Neural progenitor cell (in vitro differentiated cells): ENCODE data around the gene KIAA0753. TPM values are rescaled to one million over a fixed set of nuclear protein-coding genes. Genes with fewer than 3 reads are reported as not detected.
A peak's percentile ranks its signal among the peaks of the same experiment; 100 is the strongest.

Experiments used
- DNase-seq: peaks from one replicate; pipeline ENCODE4 v3.0.0-alpha.2; 2016; ENCODE audit warnings: low spot score
- H2AFZ ChIP-seq: fragments of 200-600 bp; sonication (generic); replicated peaks from 2 replicates; pipeline ENCODE4 v1.6.1; 2016; ENCODE audit warnings: antibody characterized with exemption
- H3F3A ChIP-seq: fragments of 200-600 bp; sonication (generic); 2 replicates; pipeline ENCODE4 v1.6.1; 2016; ENCODE audit warnings: antibody characterized with exemption, low read depth
- H3K27ac ChIP-seq: fragments of 200-600 bp; sonication (generic); 2 replicates; pipeline ENCODE4 v1.5.1; 2016; ENCODE audit warnings: mild to moderate bottlenecking
- H3K27me3 ChIP-seq: fragments of 200-600 bp; sonication (generic); 2 replicates; pipeline ENCODE4 v1.6.1; 2016; ENCODE audit warnings: mild to moderate bottlenecking, moderate library complexity
- H3K36me3 ChIP-seq: fragments of 200-600 bp; sonication (generic); 2 replicates; pipeline ENCODE4 v1.5.1; 2016
- H3K4me1 ChIP-seq: fragments of 200-600 bp; sonication (generic); 2 replicates; pipeline ENCODE4 v1.6.1; 2016; ENCODE audit warnings: mixed run types
- H3K4me2 ChIP-seq: fragments of 200-600 bp; sonication (generic); 2 replicates; pipeline ENCODE4 v1.6.1; 2016
- H3K4me3 ChIP-seq: fragments of 200-600 bp; sonication (generic); 2 replicates; pipeline ENCODE4 v1.5.1; 2016
- H3K79me2 ChIP-seq: fragments of 200-600 bp; sonication (generic); 2 replicates; pipeline ENCODE4 v1.6.1; 2016; ENCODE audit warnings: low read depth
- H3K9ac ChIP-seq: fragments of 200-600 bp; sonication (generic); 2 replicates; pipeline ENCODE4 v1.6.1; 2016
- H3K9me3 ChIP-seq: fragments of 200-600 bp; sonication (generic); 2 replicates; pipeline ENCODE4 v1.5.1; 2016; ENCODE audit warnings: low read depth
- H4K20me1 ChIP-seq: fragments of 200-600 bp; sonication (generic); 2 replicates; pipeline ENCODE4 v1.6.1; 2016; ENCODE audit warnings: low read depth
- H3K27ac Mint-ChIP-seq: 3 replicates; pipeline ENCODE4 v1.8.0; 2021; ENCODE audit warnings: mixed read lengths
- H3K27me3 Mint-ChIP-seq: 2 replicates; pipeline ENCODE4 v1.8.0; 2022; ENCODE audit warnings: low read depth, mild to moderate bottlenecking, inconsistent platforms, moderate library complexity, mixed read lengths; ENCODE audit not compliant: insufficient read depth
- H3K36me3 Mint-ChIP-seq: 3 replicates; pipeline ENCODE4 v1.8.0; 2021; ENCODE audit warnings: mixed read lengths
- H3K4me1 Mint-ChIP-seq: 3 replicates; pipeline ENCODE4 v1.8.0; 2021; ENCODE audit warnings: mixed read lengths
- H3K4me3 Mint-ChIP-seq: 3 replicates; pipeline ENCODE4 v1.8.0; 2021; ENCODE audit warnings: mild to moderate bottlenecking, moderate library complexity, mixed read lengths
- H3K9me3 Mint-ChIP-seq: 3 replicates; pipeline ENCODE4 v1.8.0; 2020; ENCODE audit warnings: mixed read lengths
- EZH2 ChIP-seq: fragments of 200-600 bp; sonication (generic); IDR thresholded peaks from 2 replicates; pipeline ENCODE4 v1.6.1; 2017; ENCODE audit warnings: antibody characterized with exemption, mild to moderate bottlenecking, moderate library complexity
- EZH2phosphoT487 ChIP-seq: fragments of 200-600 bp; sonication (generic); IDR thresholded peaks from 2 replicates; pipeline ENCODE4 v1.6.1; 2017; ENCODE audit warnings: antibody characterized with exemption
- total RNA-seq: library from RNA; depleted of rRNA; stranded (reverse); fragments of >200 nt; gene quantifications from 2 replicates; pipeline ENCODE4 v1.2.3, GENCODE V29; 2015; ENCODE audit warnings: low replicate concordance
- TF ChIP-seq, protein P1 (sequence below): fragments of 200-600 bp; sonication (generic); IDR thresholded peaks from 2 replicates; pipeline ENCODE4 v1.5.1; 2017; ENCODE audit warnings: antibody characterized with exemption, mild to moderate bottlenecking

KIAA0753 gene
- total RNA-seq, 1 donor from 2014 or later, result 24.1 TPM

- Histone ChIP-seq H3K9ac (no peak overlapping the region), H4K20me1 (no peaks in the 10 kb centered on the region), H3K36me3 (no peaks in the 10 kb centered on the region), H3K4me3 (no peak overlapping the region), H3K9me3 (no peaks in the 10 kb centered on the region), H3K27me3 (no peaks in the 10 kb centered on the region), H3K27ac (no peak overlapping the region), H3F3A (peaks cover 43% of the 10 kb centered on the region), H3K4me2 (no peak overlapping the region), H2AFZ (no peak overlapping the region), H3K4me1 (peaks cover 36% of the 10 kb centered on the region), H3K79me2 (no peaks in the 10 kb centered on the region)
- H3K27me3 Mint-ChIP-seq, result peaks cover 5% of the 10 kb centered on the region
- H3K4me1 Mint-ChIP-seq, result peaks cover 40% of the 10 kb centered on the region
- no peaks in the 10 kb centered on the region for H3K9me3 Mint-ChIP-seq
- DNase-seq, result peak; percentile 51
- no peak overlapping the region for H3K27ac Mint-ChIP-seq
- H3K4me3 Mint-ChIP-seq, result no peak overlapping the region
- no peak for TF ChIP-seq EZH2phosphoT487
- TF ChIP-seq, protein P1, sequence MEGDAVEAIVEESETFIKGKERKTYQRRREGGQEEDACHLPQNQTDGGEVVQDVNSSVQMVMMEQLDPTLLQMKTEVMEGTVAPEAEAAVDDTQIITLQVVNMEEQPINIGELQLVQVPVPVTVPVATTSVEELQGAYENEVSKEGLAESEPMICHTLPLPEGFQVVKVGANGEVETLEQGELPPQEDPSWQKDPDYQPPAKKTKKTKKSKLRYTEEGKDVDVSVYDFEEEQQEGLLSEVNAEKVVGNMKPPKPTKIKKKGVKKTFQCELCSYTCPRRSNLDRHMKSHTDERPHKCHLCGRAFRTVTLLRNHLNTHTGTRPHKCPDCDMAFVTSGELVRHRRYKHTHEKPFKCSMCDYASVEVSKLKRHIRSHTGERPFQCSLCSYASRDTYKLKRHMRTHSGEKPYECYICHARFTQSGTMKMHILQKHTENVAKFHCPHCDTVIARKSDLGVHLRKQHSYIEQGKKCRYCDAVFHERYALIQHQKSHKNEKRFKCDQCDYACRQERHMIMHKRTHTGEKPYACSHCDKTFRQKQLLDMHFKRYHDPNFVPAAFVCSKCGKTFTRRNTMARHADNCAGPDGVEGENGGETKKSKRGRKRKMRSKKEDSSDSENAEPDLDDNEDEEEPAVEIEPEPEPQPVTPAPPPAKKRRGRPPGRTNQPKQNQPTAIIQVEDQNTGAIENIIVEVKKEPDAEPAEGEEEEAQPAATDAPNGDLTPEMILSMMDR, result no peak
- TF ChIP-seq EZH2, result no peak
- H3K36me3 Mint-ChIP-seq, result peaks cover 6% of the 10 kb centered on the region
These were observed 72.9 kb downstream of the KIAA0753 start for GRCh38 chr17:6567528-6568183.

DNA sequence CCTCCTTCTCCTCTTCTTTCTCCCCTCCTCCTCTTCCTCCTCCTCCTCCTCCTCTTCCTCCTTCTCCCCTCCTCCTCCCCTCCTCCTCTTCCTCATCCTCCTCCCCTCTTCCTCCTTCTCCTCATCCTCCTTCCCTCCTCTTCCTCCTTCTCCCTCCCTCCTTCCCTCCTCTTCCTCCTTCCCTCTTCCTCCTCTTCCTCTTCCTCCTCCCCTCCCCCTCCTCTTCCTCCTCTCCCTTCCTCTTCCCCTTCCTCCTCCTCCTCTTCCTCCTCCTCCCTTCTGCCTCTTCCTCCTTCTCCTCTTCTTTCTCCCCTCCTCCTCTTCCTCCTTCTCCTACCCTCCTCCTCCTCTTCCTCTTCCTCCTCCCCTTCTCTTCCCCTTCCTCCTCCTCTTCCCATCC, 79.1 kb downstream of the KIAA0753 start:
- H3K27me3 Mint-ChIP-seq, result peaks cover 23% of the 10 kb centered on the region
- no peak overlapping the region for H3K27ac Mint-ChIP-seq
- no peaks in the 10 kb centered on the region for H3K9me3 ChIP-seq
- no peak overlapping the region for H3K27ac ChIP-seq
- no peaks in the 10 kb centered on the region for H3K79me2 ChIP-seq
- TF ChIP-seq EZH2 (no peak), EZH2phosphoT487 (no peak)
- TF ChIP-seq, protein P1, result no peak
- no peaks in the 10 kb centered on the region for H4K20me1 ChIP-seq
- no peak overlapping the region for H3K4me2 ChIP-seq
- no peak overlapping the region for H3K4me3 Mint-ChIP-seq
- peaks cover 25% of the 10 kb centered on the region for H3K27me3 ChIP-seq
- no peaks in the 10 kb centered on the region for H3F3A ChIP-seq
- peaks cover 13% of the 10 kb centered on the region for H3K4me1 Mint-ChIP-seq
- peaks cover 4% of the 10 kb centered on the region for H3K4me1 ChIP-seq
- H2AFZ ChIP-seq, result no peak overlapping the region
- H3K9me3 Mint-ChIP-seq, result no peaks in the 10 kb centered on the region
- H3K9ac ChIP-seq, result no peak overlapping the region
- H3K36me3 Mint-ChIP-seq, result peaks cover 3% of the 10 kb centered on the region
- DNase-seq, result no peak
- no peak overlapping the region for H3K4me3 ChIP-seq
- H3K36me3 ChIP-seq, result no peaks in the 10 kb centered on the region

GRCh38 chr17:6560496-6560895, 80.0 kb downstream of the KIAA0753 start:
- Mint-ChIP-seq H3K4me3 (no peak overlapping the region), H3K4me1 (peaks cover 13% of the 10 kb centered on the region), H3K9me3 (no peaks in the 10 kb centered on the region), H3K27ac (no peak overlapping the region), H3K27me3 (peaks cover 24% of the 10 kb centered on the region), H3K36me3 (peaks cover 3% of the 10 kb centered on the region)
- no peak overlapping the region for H3K9ac ChIP-seq
- no peak overlapping the region for H3K4me3 ChIP-seq
- H4K20me1 ChIP-seq, result no peaks in the 10 kb centered on the region
- peaks cover 5% of the 10 kb centered on the region for H3K4me1 ChIP-seq
- no peaks in the 10 kb centered on the region for H3K36me3 ChIP-seq
- peaks cover 2% of the 10 kb centered on the region for H3F3A ChIP-seq
- no peak overlapping the region for H2AFZ ChIP-seq
- no peak overlapping the region for H3K4me2 ChIP-seq
- no peak for TF ChIP-seq EZH2
- TF ChIP-seq, protein P1, result no peak
- TF ChIP-seq EZH2phosphoT487, result no peak
- H3K9me3 ChIP-seq, result no peaks in the 10 kb centered on the region
- no peak overlapping the region for H3K27ac ChIP-seq
- peaks cover 33% of the 10 kb centered on the region for H3K27me3 ChIP-seq
- H3K79me2 ChIP-seq, result no peaks in the 10 kb centered on the region
- DNase-seq, result no peak
